Measurements from ENCODE around the gene DNPH1. TPM values are rescaled to one million over a fixed set of nuclear protein-coding genes. Genes with fewer than 3 reads are reported as not detected.

Gene DNPH1
- total RNA-seq, 1 donor from 2014 or later, result 31.3 TPM

- no peak overlapping the region for H3K9ac ChIP-seq (ENCODE audit: low read depth in 1 of 3, low read length in 3 of 3)
- H3K4me1 ChIP-seq (ENCODE audit: control insufficient read depth in 3 of 3, insufficient read depth in 3 of 3, low read length in 3 of 3), result no peaks in the 10 kb centered on the region
- no peak overlapping the region for H3K27ac ChIP-seq (ENCODE audit: low read depth, low read length)
- no peaks in the 10 kb centered on the region for H3K27me3 ChIP-seq (ENCODE audit: control insufficient read depth in 3 of 3, insufficient read depth in 3 of 3, low read length in 3 of 3)
- H3K9me3 ChIP-seq (ENCODE audit: control insufficient read depth in 3 of 3, low read length in 3 of 3), result no peaks in the 10 kb centered on the region
- peaks cover 39 to 58% (median 54%) of the 10 kb centered on the region in 3 donors for H3K36me3 ChIP-seq (ENCODE audit: control insufficient read depth in 3 of 3, insufficient read depth in 3 of 3, low read length in 3 of 3)
- H3K4me3 ChIP-seq (ENCODE audit: low read length in 3 of 3), result no peak overlapping the region
These were observed 28.7 kb downstream of the DNPH1 start for GRCh38 chr6:43200541-43200940.

GRCh38 chr6:43199912-43200311 lies 29.4 kb downstream of the DNPH1 start:
- Histone ChIP-seq H3K27me3 (ENCODE audit: control insufficient read depth in 3 of 3, insufficient read depth in 3 of 3, low read length in 3 of 3) (no peaks in the 10 kb centered on the region), H3K4me3 (ENCODE audit: low read length in 3 of 3) (no peak overlapping the region), H3K36me3 (ENCODE audit: control insufficient read depth in 3 of 3, insufficient read depth in 3 of 3, low read length in 3 of 3) (peaks cover 38 to 62% (median 55%) of the 10 kb centered on the region in 3 donors), H3K9me3 (ENCODE audit: control insufficient read depth in 3 of 3, low read length in 3 of 3) (no peaks in the 10 kb centered on the region), H3K27ac (ENCODE audit: low read depth, low read length) (no peak overlapping the region), H3K4me1 (ENCODE audit: control insufficient read depth in 3 of 3, insufficient read depth in 3 of 3, low read length in 3 of 3) (no peaks in the 10 kb centered on the region), H3K9ac (ENCODE audit: low read depth in 1 of 3, low read length in 3 of 3) (no peak overlapping the region)

- no peak overlapping the region for H3K27ac ChIP-seq (ENCODE audit: low read depth, low read length)
- H3K4me1 ChIP-seq (ENCODE audit: control insufficient read depth in 3 of 3, insufficient read depth in 3 of 3, low read length in 3 of 3), result no peaks in the 10 kb centered on the region
- no peaks in the 10 kb centered on the region for H3K27me3 ChIP-seq (ENCODE audit: control insufficient read depth in 3 of 3, insufficient read depth in 3 of 3, low read length in 3 of 3)
- H3K36me3 ChIP-seq (ENCODE audit: control insufficient read depth in 3 of 3, insufficient read depth in 3 of 3, low read length in 3 of 3), result peaks cover 36 to 63% (median 58%) of the 10 kb centered on the region in 3 donors
- H3K4me3 ChIP-seq (ENCODE audit: low read length in 3 of 3), result no peak overlapping the region
- H3K9me3 ChIP-seq (ENCODE audit: control insufficient read depth in 3 of 3, low read length in 3 of 3), result no peaks in the 10 kb centered on the region
- no peak overlapping the region for H3K9ac ChIP-seq (ENCODE audit: low read depth in 1 of 3, low read length in 3 of 3)
These were observed 32.9 kb downstream of the DNPH1 start for GRCh38 chr6:43196337-43196736.

GRCh38 chr6:43193929-43194328 lies 35.4 kb downstream of the DNPH1 start:
- H3K4me1 ChIP-seq (ENCODE audit: control insufficient read depth in 3 of 3, insufficient read depth in 3 of 3, low read length in 3 of 3), result no peaks in the 10 kb centered on the region
- peaks cover 25 to 45% (median 37%) of the 10 kb centered on the region in 3 donors for H3K36me3 ChIP-seq (ENCODE audit: control insufficient read depth in 3 of 3, insufficient read depth in 3 of 3, low read length in 3 of 3)
- no peaks in the 10 kb centered on the region for H3K9me3 ChIP-seq (ENCODE audit: control insufficient read depth in 3 of 3, low read length in 3 of 3)
- H3K27me3 ChIP-seq (ENCODE audit: control insufficient read depth in 3 of 3, insufficient read depth in 3 of 3, low read length in 3 of 3), result no peaks in the 10 kb centered on the region
- no peak overlapping the region for H3K9ac ChIP-seq (ENCODE audit: low read depth in 1 of 3, low read length in 3 of 3)
- no peak overlapping the region for H3K4me3 ChIP-seq (ENCODE audit: low read length in 3 of 3)
- H3K27ac ChIP-seq (ENCODE audit: low read depth, low read length), result no peak overlapping the region

GRCh38 chr6:43192911-43193310 lies 36.4 kb downstream of the DNPH1 start:
- no peak overlapping the region for H3K27ac ChIP-seq (ENCODE audit: low read depth, low read length)
- H3K36me3 ChIP-seq (ENCODE audit: control insufficient read depth in 3 of 3, insufficient read depth in 3 of 3, low read length in 3 of 3), result peaks cover 30 to 50% (median 44%) of the 10 kb centered on the region in 3 donors
- H3K9ac ChIP-seq (ENCODE audit: low read depth in 1 of 3, low read length in 3 of 3), result no peak overlapping the region

GRCh38 chr6:43189776-43190304 lies 39.4 kb downstream of the DNPH1 start:
- H3K4me3 ChIP-seq (ENCODE audit: low read length in 3 of 3), result no peak overlapping the region
- no peak overlapping the region for H3K9ac ChIP-seq (ENCODE audit: low read depth in 1 of 3, low read length in 3 of 3)
- H3K27me3 ChIP-seq (ENCODE audit: control insufficient read depth in 3 of 3, insufficient read depth in 3 of 3, low read length in 3 of 3), result no peaks in the 10 kb centered on the region
- H3K9me3 ChIP-seq (ENCODE audit: control insufficient read depth in 3 of 3, low read length in 3 of 3), result no peaks in the 10 kb centered on the region
- H3K4me1 ChIP-seq (ENCODE audit: control insufficient read depth in 3 of 3, insufficient read depth in 3 of 3, low read length in 3 of 3), result no peaks in the 10 kb centered on the region
- H3K27ac ChIP-seq (ENCODE audit: low read depth, low read length), result no peak overlapping the region
- H3K36me3 ChIP-seq (ENCODE audit: control insufficient read depth in 3 of 3, insufficient read depth in 3 of 3, low read length in 3 of 3), result peaks cover 35 to 55% (median 48%) of the 10 kb centered on the region in 3 donors

More at GRCh38 chr6:43192911-43193310, 36.4 kb downstream of the DNPH1 start:
- Histone ChIP-seq H3K4me3 (ENCODE audit: low read length in 3 of 3) (no peak overlapping the region), H3K4me1 (ENCODE audit: control insufficient read depth in 3 of 3, insufficient read depth in 3 of 3, low read length in 3 of 3) (no peaks in the 10 kb centered on the region), H3K9me3 (ENCODE audit: control insufficient read depth in 3 of 3, low read length in 3 of 3) (no peaks in the 10 kb centered on the region), H3K27me3 (ENCODE audit: control insufficient read depth in 3 of 3, insufficient read depth in 3 of 3, low read length in 3 of 3) (no peaks in the 10 kb centered on the region)

- Histone ChIP-seq H3K9ac (ENCODE audit: low read depth in 1 of 3, low read length in 3 of 3) (no peak overlapping the region), H3K36me3 (ENCODE audit: control insufficient read depth in 3 of 3, insufficient read depth in 3 of 3, low read length in 3 of 3) (peaks cover 39 to 55% (median 47%) of the 10 kb centered on the region in 3 donors), H3K9me3 (ENCODE audit: control insufficient read depth in 3 of 3, low read length in 3 of 3) (no peaks in the 10 kb centered on the region), H3K27ac (ENCODE audit: low read depth, low read length) (no peak overlapping the region), H3K4me3 (ENCODE audit: low read length in 3 of 3) (no peak overlapping the region), H3K27me3 (ENCODE audit: control insufficient read depth in 3 of 3, insufficient read depth in 3 of 3, low read length in 3 of 3) (no peaks in the 10 kb centered on the region), H3K4me1 (ENCODE audit: control insufficient read depth in 3 of 3, insufficient read depth in 3 of 3, low read length in 3 of 3) (peaks cover 2 to 8% (median 6%) of the 10 kb centered on the region in 3 donors)
These were observed 40.9 kb downstream of the DNPH1 start for GRCh38 chr6:43188426-43188825.

- H3K36me3 ChIP-seq (ENCODE audit: control insufficient read depth in 3 of 3, insufficient read depth in 3 of 3, low read length in 3 of 3), result peaks cover 35 to 49% (median 43%) of the 10 kb centered on the region in 3 donors
- H3K4me1 ChIP-seq (ENCODE audit: control insufficient read depth in 3 of 3, insufficient read depth in 3 of 3, low read length in 3 of 3), result peaks cover 8 to 14% (median 11%) of the 10 kb centered on the region in 3 donors
- H3K27ac ChIP-seq (ENCODE audit: low read depth, low read length), result no peak overlapping the region
- H3K9ac ChIP-seq (ENCODE audit: low read depth in 1 of 3, low read length in 3 of 3), result no peak overlapping the region
- no peaks in the 10 kb centered on the region for H3K9me3 ChIP-seq (ENCODE audit: control insufficient read depth in 3 of 3, low read length in 3 of 3)
- H3K4me3 ChIP-seq (ENCODE audit: low read length in 3 of 3), result no peak overlapping the region
- no peaks in the 10 kb centered on the region for H3K27me3 ChIP-seq (ENCODE audit: control insufficient read depth in 3 of 3, insufficient read depth in 3 of 3, low read length in 3 of 3)
These were observed 41.5 kb downstream of the DNPH1 start for GRCh38 chr6:43187821-43188220.

- peaks cover 14 to 22% (median 19%) of the 10 kb centered on the region in 3 donors for H3K4me1 ChIP-seq (ENCODE audit: control insufficient read depth in 3 of 3, insufficient read depth in 3 of 3, low read length in 3 of 3)
These were observed 42.6 kb downstream of the DNPH1 start for GRCh38 chr6:43186706-43187105.

GRCh38 chr6:43186019-43186418 lies 43.3 kb downstream of the DNPH1 start:
- H3K4me3 ChIP-seq (ENCODE audit: low read length in 3 of 3), result no peak overlapping the region
- no peaks in the 10 kb centered on the region for H3K27me3 ChIP-seq (ENCODE audit: control insufficient read depth in 3 of 3, insufficient read depth in 3 of 3, low read length in 3 of 3)
- no peaks in the 10 kb centered on the region for H3K9me3 ChIP-seq (ENCODE audit: control insufficient read depth in 3 of 3, low read length in 3 of 3)
- peaks cover 34 to 43% (median 41%) of the 10 kb centered on the region in 3 donors for H3K36me3 ChIP-seq (ENCODE audit: control insufficient read depth in 3 of 3, insufficient read depth in 3 of 3, low read length in 3 of 3)
- H3K9ac ChIP-seq (ENCODE audit: low read depth in 1 of 3, low read length in 3 of 3), result peak overlapping the region in 1 of 3 donors; percentile 10
- H3K27ac ChIP-seq (ENCODE audit: low read depth, low read length), result no peak overlapping the region
- peaks cover 16 to 26% (median 22%) of the 10 kb centered on the region in 3 donors for H3K4me1 ChIP-seq (ENCODE audit: control insufficient read depth in 3 of 3, insufficient read depth in 3 of 3, low read length in 3 of 3)

More at GRCh38 chr6:43186706-43187105, 42.6 kb downstream of the DNPH1 start:
- H3K27me3 ChIP-seq (ENCODE audit: control insufficient read depth in 3 of 3, insufficient read depth in 3 of 3, low read length in 3 of 3), result no peaks in the 10 kb centered on the region
- peaks cover 34 to 44% (median 41%) of the 10 kb centered on the region in 3 donors for H3K36me3 ChIP-seq (ENCODE audit: control insufficient read depth in 3 of 3, insufficient read depth in 3 of 3, low read length in 3 of 3)
- H3K4me3 ChIP-seq (ENCODE audit: low read length in 3 of 3), result no peak overlapping the region
- H3K9ac ChIP-seq (ENCODE audit: low read depth in 1 of 3, low read length in 3 of 3), result no peak overlapping the region
- no peaks in the 10 kb centered on the region for H3K9me3 ChIP-seq (ENCODE audit: control insufficient read depth in 3 of 3, low read length in 3 of 3)
- no peak overlapping the region for H3K27ac ChIP-seq (ENCODE audit: low read depth, low read length)
